HCT116 (cell line): ENCODE measurements around the gene RPL13. TPM values are rescaled to one million over a fixed set of nuclear protein-coding genes. Genes with fewer than 3 reads are reported as not detected.

Experiments
- ATAC-seq: fragments of 200-7000 bp; cut with Tn5 transposase; 2 replicates; pipeline ENCODE4 v1.9.1; 2020; ENCODE audit warnings: mild to moderate bottlenecking, moderate library complexity
- BruUV-seq: library from RNA; stranded (reverse); fragments of 400-500 nt; replicated peaks from 2 replicates; lab custom pipeline; 2021; lab: Mats Ljungman, UMichigan
- CTCF ChIA-PET: fragments of 300-600 bp; sonication (Branson Sonifier 250); formaldehyde crosslinking; loops from one replicate; lab custom pipeline; 2021; ENCODE audit warnings: antibody characterized with exemption; lab: Charles Lee
- POLR2A ChIA-PET: fragments of 300-600, 350-600 bp; sonication (Branson Sonifier 250); formaldehyde crosslinking; loops from one replicate; lab custom pipeline; 2021; ENCODE audit warnings: antibody characterized with exemption; lab: Charles Lee
- RAD21 ChIA-PET, 2 experiments: fragments of 300-600 bp; sonication (Branson Sonifier 250); formaldehyde crosslinking; loops; one replicate each; lab custom pipeline; 2023; ENCODE audit warnings: low total read pairs in 2 of 2; ENCODE audit not compliant: uncharacterized antibody in 2 of 2, unreplicated experiment in 2 of 2, low non-redundant PET in 1 of 2; lab: Charles Lee
- DNase-seq: peaks from one replicate; pipeline ENCODE4 v3.0.0-alpha.2; 2010; ENCODE audit warnings: low read depth, low spot score
- H2AFZ ChIP-seq: fragments of 200-600 bp; shearing (Covaris generic), sonication (generic); 2 replicates; pipeline ENCODE4 v1.6.1; 2017; ENCODE audit warnings: low read depth, mixed run types, mixed read lengths, antibody characterized with exemption, low read length; ENCODE audit not compliant: poor library complexity, severe bottlenecking
- H3K27ac ChIP-seq: 2 replicates; pipeline ENCODE4 v1.5.1; 2012; ENCODE audit warnings: low read depth, low read length
- H3K27me3 ChIP-seq: fragments of 200-600 bp; sonication (generic); 2 replicates; pipeline ENCODE4 v1.6.1; 2016; ENCODE audit warnings: mixed run types, low read length, mixed read lengths; ENCODE audit not compliant: insufficient read depth
- H3K36me3 ChIP-seq, 2 experiments: fragments of 200-500 bp in 1 of 2; fragments of 200-600 bp in 1 of 2; sonication (Bioruptor generic) in 1 of 2; sonication (generic) in 1 of 2; 2 replicates each; pipeline versions ENCODE4 v1.5.1 to v1.6.1; 2014 to 2016; ENCODE audit warnings: low read length in 2 of 2, inconsistent platforms in 1 of 2, mixed read lengths in 1 of 2, mixed run types in 1 of 2; ENCODE audit not compliant: insufficient read depth in 2 of 2, control insufficient read depth in 1 of 2
- H3K4me1 ChIP-seq, 2 experiments: fragments of 200-600 bp in 1 of 2; sonication (generic) in 1 of 2; 2 replicates each; pipeline versions ENCODE4 v1.5.1 to v1.6.1; 2012 to 2017; ENCODE audit warnings: low read length in 2 of 2, inconsistent platforms in 1 of 2, mild to moderate bottlenecking in 1 of 2, mixed read lengths in 1 of 2, mixed run types in 1 of 2, moderate library complexity in 1 of 2; ENCODE audit not compliant: insufficient read depth in 2 of 2, control insufficient read depth in 1 of 2
- H3K4me2 ChIP-seq: fragments of 200-600 bp; sonication (generic); 2 replicates; pipeline ENCODE4 v1.6.1; 2017; ENCODE audit warnings: mixed run types, low read length, mixed read lengths
- H3K4me3 ChIP-seq, 2 experiments: fragments of 200-600 bp in 1 of 2; sonication (generic) in 1 of 2; replicated peaks in 1 of 2; 2 replicates each; pipeline ENCODE4 v1.5.1; 2011 to 2016; ENCODE audit warnings: low read length in 2 of 2, control low read depth in 1 of 2, low read depth in 1 of 2, mild to moderate bottlenecking in 1 of 2, mixed read lengths in 1 of 2, mixed run types in 1 of 2
- H3K79me2 ChIP-seq: fragments of 200-600 bp; sonication (generic); 2 replicates; pipeline ENCODE4 v1.6.1; 2017; ENCODE audit warnings: mild to moderate bottlenecking, mixed run types, low read length, moderate library complexity, mixed read lengths; ENCODE audit not compliant: insufficient read depth
- H3K9ac ChIP-seq: fragments of 200-600 bp; sonication (generic); 2 replicates; pipeline ENCODE4 v1.6.1; 2016; ENCODE audit warnings: low read length, mixed read lengths
- H3K9me2 ChIP-seq: fragments of 200-600 bp; sonication (generic), shearing (Covaris generic); 2 replicates; pipeline ENCODE4 v1.6.1; 2017; ENCODE audit warnings: mixed run types, mild to moderate bottlenecking, moderate library complexity; ENCODE audit not compliant: insufficient read depth
- H3K9me3 ChIP-seq, 2 experiments: fragments of 200-500 bp in 1 of 2; fragments of 200-600 bp in 1 of 2; sonication (Bioruptor generic) in 1 of 2; sonication (generic) in 1 of 2; 2 replicates each; pipeline ENCODE4 v1.6.1; 2014 to 2017; ENCODE audit warnings: low read length in 2 of 2, mixed read lengths in 2 of 2, inconsistent platforms in 1 of 2, low read depth in 1 of 2, mild to moderate bottlenecking in 1 of 2, mixed run types in 1 of 2, moderate library complexity in 1 of 2; ENCODE audit not compliant: control insufficient read depth in 1 of 2, insufficient read depth in 1 of 2
- H4K20me1 ChIP-seq: fragments of 200-600 bp; sonication (generic), shearing (Covaris generic); 2 replicates; pipeline ENCODE4 v1.6.1; 2017; ENCODE audit warnings: mixed run types, mild to moderate bottlenecking, moderate library complexity; ENCODE audit not compliant: insufficient read depth
- CBX3 ChIP-seq: IDR thresholded peaks from 2 replicates; pipeline ENCODE4 v1.6.1; 2012; ENCODE audit warnings: low read depth
- CEBPB ChIP-seq: IDR thresholded peaks from 2 replicates; pipeline ENCODE4 v1.6.1; 2012; ENCODE audit warnings: low read depth
- EGR1 ChIP-seq: IDR thresholded peaks from 2 replicates; pipeline ENCODE4 v1.6.1; 2012; ENCODE audit warnings: low read depth
- ELF1 ChIP-seq: IDR thresholded peaks from 2 replicates; pipeline ENCODE4 v1.6.1; 2012; ENCODE audit warnings: low read depth, borderline replicate concordance
- EZH2 ChIP-seq: fragments of 200-600 bp; sonication (generic); IDR thresholded peaks from 2 replicates; pipeline ENCODE4 v1.6.1; 2017; ENCODE audit warnings: antibody characterized with exemption, mixed run types
- EZH2phosphoT487 ChIP-seq: fragments of 200-600 bp; IDR thresholded peaks from 2 replicates; pipeline ENCODE4 v1.6.1; 2018; ENCODE audit warnings: antibody characterized with exemption, borderline replicate concordance
- FOSL1 ChIP-seq: IDR thresholded peaks from 2 replicates; pipeline ENCODE4 v1.6.1; 2012; ENCODE audit warnings: low read depth
- JUND ChIP-seq: IDR thresholded peaks from 2 replicates; pipeline ENCODE4 v1.6.1; 2012
- POLR2AphosphoS5 ChIP-seq: IDR thresholded peaks from 2 replicates; pipeline ENCODE4 v1.6.1; 2011; ENCODE audit warnings: mild to moderate bottlenecking, low read depth, low read length, moderate library complexity
- RAD21 ChIP-seq: IDR thresholded peaks from 2 replicates; pipeline ENCODE4 v1.6.1; 2012; ENCODE audit warnings: low read depth, mild to moderate bottlenecking
- SIN3A ChIP-seq: IDR thresholded peaks from 2 replicates; pipeline ENCODE4 v1.6.1; 2012; ENCODE audit warnings: low read depth
- SP1 ChIP-seq: IDR thresholded peaks from 2 replicates; pipeline ENCODE4 v1.6.1; 2012; ENCODE audit warnings: low read depth
- YY1 ChIP-seq: IDR thresholded peaks from 2 replicates; pipeline ENCODE4 v1.6.1; 2011; ENCODE audit warnings: low read length, low read depth, moderate library complexity, mild to moderate bottlenecking; ENCODE audit not compliant: insufficient replicate concordance; ENCODE audit errors: extremely low read depth
- ZFX ChIP-seq: fragments of 450-650 bp; IDR thresholded peaks from 2 replicates; pipeline ENCODE4 v1.6.1; 2017
- ZNF274 ChIP-seq: fragments of 200-500 bp; sonication (Bioruptor generic); IDR thresholded peaks from 2 replicates; pipeline ENCODE4 v1.6.1; 2014; ENCODE audit warnings: mild to moderate bottlenecking, low read depth, low read length, inconsistent platforms
- intact Hi-C: fragments of 100-400 bp; cut with micrococcal nuclease; formaldehyde crosslinking; loops from 2 replicates; pipeline ENCODE4 v1.10.0; 2022
- total RNA-seq: library from RNA; stranded (reverse); gene quantifications from one replicate; pipeline ENCODE4 v1.2.1, GENCODE V29; 2021; ENCODE audit not compliant: unreplicated experiment
- TF ChIP-seq, protein P1 (sequence below): IDR thresholded peaks from 2 replicates; pipeline ENCODE4 v1.6.1; 2012
- TF ChIP-seq, protein P2 (sequence below): IDR thresholded peaks from 2 replicates; pipeline ENCODE4 v1.6.1; 2012; ENCODE audit warnings: low read depth
- TF ChIP-seq, protein P3 (sequence below): IDR thresholded peaks from 2 replicates; pipeline ENCODE4 v1.6.1; 2011; ENCODE audit warnings: mild to moderate bottlenecking, low read length, moderate library complexity; ENCODE audit not compliant: insufficient replicate concordance; ENCODE audit errors: extremely low read depth

RPL13 gene
- total RNA-seq, 1 experiment from 2014 or later = 4,404 TPM

DNA sequence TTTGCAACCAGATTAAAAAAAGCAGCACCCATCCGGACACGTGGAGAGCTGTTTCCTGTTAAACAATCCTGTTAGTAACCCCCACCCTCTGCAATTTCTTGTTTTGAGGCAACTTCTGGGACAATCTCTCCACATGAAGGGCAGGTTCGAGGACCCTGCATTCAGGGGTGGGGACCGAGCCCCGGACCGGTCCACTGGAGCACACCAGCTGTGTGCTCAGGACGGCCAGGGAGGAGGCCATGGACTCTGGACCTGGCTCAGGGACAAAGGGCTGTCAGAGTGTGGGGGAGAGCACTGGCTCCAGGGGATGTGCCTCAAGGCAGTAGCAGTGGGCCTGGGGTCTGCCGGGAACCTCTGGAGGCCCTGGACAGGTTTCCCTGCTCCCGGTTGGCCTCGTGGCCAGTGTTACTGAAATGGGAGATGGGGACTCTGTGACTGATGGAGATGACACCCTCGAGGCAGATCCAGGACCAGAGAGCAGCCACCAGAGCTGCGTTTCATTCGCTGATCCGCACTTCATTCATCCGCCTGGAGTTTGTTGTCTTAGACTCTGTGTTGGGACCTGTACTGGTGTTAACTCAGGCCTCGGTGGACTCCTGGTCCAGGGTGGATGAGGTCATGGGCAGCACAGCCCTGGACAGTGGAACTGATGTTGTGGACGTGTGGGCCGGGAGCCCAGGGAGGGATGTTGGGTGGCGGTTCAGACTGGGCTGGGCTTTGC is 12.2 kb downstream of the RPL13 start:
- ChIA-PET CTCF (no interaction called here), POLR2A (no interaction called here), RAD21 (no interaction called here)
- Histone ChIP-seq H3K4me2 (no peak overlapping the region), H3K9me2 (no peaks in the 10 kb centered on the region), H3K4me1 (peaks cover 14 to 42% of the 10 kb centered on the region in 2 experiments), H3K27me3 (no peaks in the 10 kb centered on the region), H4K20me1 (no peaks in the 10 kb centered on the region), H3K79me2 (peaks cover 23% of the 10 kb centered on the region), H3K4me3 (no peak overlapping the region), H3K27ac (no peak overlapping the region), H2AFZ (no peak overlapping the region), H3K36me3 (peaks cover 2 to 10% of the 10 kb centered on the region in 2 experiments; a peak in 2 of 4 replicates), H3K9ac (no peak overlapping the region), H3K9me3 (no peaks in the 10 kb centered on the region)
- no TSS peak for BruUV-seq
- intact Hi-C loops = no loop called here
- TF ChIP-seq FOSL1 (no peak), ZNF274 (no peak), POLR2AphosphoS5 (no peak), CBX3 (no peak), ELF1 (no peak), SP1 (no peak), ZFX (no peak), EGR1 (no peak), EZH2phosphoT487 (no peak), SIN3A (no peak), JUND (no peak), RAD21 (no peak), CEBPB (no peak), YY1 (no peak), EZH2 (no peak)
- TF ChIP-seq, protein P1, sequence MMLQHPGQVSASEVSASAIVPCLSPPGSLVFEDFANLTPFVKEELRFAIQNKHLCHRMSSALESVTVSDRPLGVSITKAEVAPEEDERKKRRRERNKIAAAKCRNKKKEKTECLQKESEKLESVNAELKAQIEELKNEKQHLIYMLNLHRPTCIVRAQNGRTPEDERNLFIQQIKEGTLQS = no peak
- TF ChIP-seq, protein P2, sequence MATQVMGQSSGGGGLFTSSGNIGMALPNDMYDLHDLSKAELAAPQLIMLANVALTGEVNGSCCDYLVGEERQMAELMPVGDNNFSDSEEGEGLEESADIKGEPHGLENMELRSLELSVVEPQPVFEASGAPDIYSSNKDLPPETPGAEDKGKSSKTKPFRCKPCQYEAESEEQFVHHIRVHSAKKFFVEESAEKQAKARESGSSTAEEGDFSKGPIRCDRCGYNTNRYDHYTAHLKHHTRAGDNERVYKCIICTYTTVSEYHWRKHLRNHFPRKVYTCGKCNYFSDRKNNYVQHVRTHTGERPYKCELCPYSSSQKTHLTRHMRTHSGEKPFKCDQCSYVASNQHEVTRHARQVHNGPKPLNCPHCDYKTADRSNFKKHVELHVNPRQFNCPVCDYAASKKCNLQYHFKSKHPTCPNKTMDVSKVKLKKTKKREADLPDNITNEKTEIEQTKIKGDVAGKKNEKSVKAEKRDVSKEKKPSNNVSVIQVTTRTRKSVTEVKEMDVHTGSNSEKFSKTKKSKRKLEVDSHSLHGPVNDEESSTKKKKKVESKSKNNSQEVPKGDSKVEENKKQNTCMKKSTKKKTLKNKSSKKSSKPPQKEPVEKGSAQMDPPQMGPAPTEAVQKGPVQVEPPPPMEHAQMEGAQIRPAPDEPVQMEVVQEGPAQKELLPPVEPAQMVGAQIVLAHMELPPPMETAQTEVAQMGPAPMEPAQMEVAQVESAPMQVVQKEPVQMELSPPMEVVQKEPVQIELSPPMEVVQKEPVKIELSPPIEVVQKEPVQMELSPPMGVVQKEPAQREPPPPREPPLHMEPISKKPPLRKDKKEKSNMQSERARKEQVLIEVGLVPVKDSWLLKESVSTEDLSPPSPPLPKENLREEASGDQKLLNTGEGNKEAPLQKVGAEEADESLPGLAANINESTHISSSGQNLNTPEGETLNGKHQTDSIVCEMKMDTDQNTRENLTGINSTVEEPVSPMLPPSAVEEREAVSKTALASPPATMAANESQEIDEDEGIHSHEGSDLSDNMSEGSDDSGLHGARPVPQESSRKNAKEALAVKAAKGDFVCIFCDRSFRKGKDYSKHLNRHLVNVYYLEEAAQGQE = no peak
- TF ChIP-seq, protein P3, sequence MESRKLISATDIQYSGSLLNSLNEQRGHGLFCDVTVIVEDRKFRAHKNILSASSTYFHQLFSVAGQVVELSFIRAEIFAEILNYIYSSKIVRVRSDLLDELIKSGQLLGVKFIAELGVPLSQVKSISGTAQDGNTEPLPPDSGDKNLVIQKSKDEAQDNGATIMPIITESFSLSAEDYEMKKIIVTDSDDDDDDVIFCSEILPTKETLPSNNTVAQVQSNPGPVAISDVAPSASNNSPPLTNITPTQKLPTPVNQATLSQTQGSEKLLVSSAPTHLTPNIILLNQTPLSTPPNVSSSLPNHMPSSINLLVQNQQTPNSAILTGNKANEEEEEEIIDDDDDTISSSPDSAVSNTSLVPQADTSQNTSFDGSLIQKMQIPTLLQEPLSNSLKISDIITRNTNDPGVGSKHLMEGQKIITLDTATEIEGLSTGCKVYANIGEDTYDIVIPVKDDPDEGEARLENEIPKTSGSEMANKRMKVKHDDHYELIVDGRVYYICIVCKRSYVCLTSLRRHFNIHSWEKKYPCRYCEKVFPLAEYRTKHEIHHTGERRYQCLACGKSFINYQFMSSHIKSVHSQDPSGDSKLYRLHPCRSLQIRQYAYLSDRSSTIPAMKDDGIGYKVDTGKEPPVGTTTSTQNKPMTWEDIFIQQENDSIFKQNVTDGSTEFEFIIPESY = no peak
- DNase-seq (no peak), ATAC-seq (no peak)
